Measurements from ENCODE around the gene FKBP5.

- TF ChIP-seq CTCF (IDR thresholded peaks at IDR 0.05) (no peak), EZH2 (IDR thresholded peaks at IDR 0.05; ENCODE audit: borderline replicate concordance, insufficient read depth, low read depth, low read length, poor library complexity, severe bottlenecking) (no peak)
Observed at GRCh38 chr6:35582315-35582714, 106.4 kb downstream of the FKBP5 start.

Data from B cell (primary cell).